ENCODE results near the gene MACROH2A2.

- TF ChIP-seq POLR2A (IDR thresholded peaks at IDR 0.05), result no peak
- no peak for TF ChIP-seq CTCF (IDR thresholded peaks at IDR 0.05)
- TF ChIP-seq POLR2AphosphoS5 (IDR thresholded peaks at IDR 0.05), result no peak
- no peak for TF ChIP-seq EP300 (IDR thresholded peaks at IDR 0.05)
Observed at GRCh38 chr10:70048030-70048723, 4.5 kb upstream of the MACROH2A2 start.
